Colonic mucosa (tissue), 4 donors: ENCODE data around the gene NDUFA6. TPM values are rescaled to one million over a fixed set of nuclear protein-coding genes. Genes with fewer than 3 reads are reported as not detected.

Source experiments
- DNase-seq: peaks from one replicate; pipeline ENCODE4 v3.0.0-alpha.2; 2020
- H3K27ac ChIP-seq: fragments of 200-600 bp; one replicate; pipeline ENCODE4 v1.8.0; 2021
- H3K27me3 ChIP-seq: fragments of 200-600 bp; one replicate; pipeline ENCODE4 v1.8.0; 2021
- H3K36me3 ChIP-seq: fragments of 200-600 bp; one replicate; pipeline ENCODE4 v1.8.0; 2021
- H3K4me1 ChIP-seq: fragments of 200-600 bp; one replicate; pipeline ENCODE4 v1.8.0; 2021; ENCODE audit warnings: mild to moderate bottlenecking
- H3K4me3 ChIP-seq: fragments of 200-600 bp; one replicate; pipeline ENCODE4 v1.8.0; 2021
- H3K9ac ChIP-seq, 2 donors: one replicate each; pipeline ENCODE4 v1.7.0; 2013; ENCODE audit warnings: control low read depth in 2 of 2, low read depth in 2 of 2, low read length in 2 of 2
- H3K9me3 ChIP-seq: fragments of 200-600 bp; one replicate; pipeline ENCODE4 v1.8.0; 2021
- CTCF ChIP-seq: fragments of 200-600 bp; IDR thresholded peaks from one replicate; pipeline ENCODE4 v1.8.0; 2022; ENCODE audit warnings: antibody characterized with exemption, mild to moderate bottlenecking
- intact Hi-C: fragments of 100-400 bp; cut with DNase I; formaldehyde crosslinking; loops from one replicate; pipeline ENCODE4 v1.14.1; 2022
- total RNA-seq, 2 donors: library from RNA; stranded (reverse); fragmentation: NEBNext Ultra II Directional in 1 of 2; extraction: Animal tissue kit (Norgen Biotek cat#: 25700) in 1 of 2; gene quantifications; one replicate each; pipeline ENCODE4 v1.2.1, GENCODE V29; 2021
- donor health status: healthy.
- donor health status: DM: no; HTN: no; CAD: no.
- donor health status: DM: no; HTN: no; CAD: no.

The NDUFA6 gene
- total RNA-seq, 2 donors from 2014 or later, result 131 to 154 TPM

- intact Hi-C loops, result no loop called here
- Histone ChIP-seq H3K36me3 (peaks cover 9% of the 10 kb centered on the region), H3K9ac (no peak overlapping the region), H3K27ac (no peak overlapping the region), H3K27me3 (no peaks in the 10 kb centered on the region), H3K4me1 (no peaks in the 10 kb centered on the region), H3K9me3 (no peaks in the 10 kb centered on the region), H3K4me3 (no peak overlapping the region)
- DNase-seq, result no peak
- no peak for TF ChIP-seq CTCF
Observed at GRCh38 chr22:42084874-42085273, 5.7 kb downstream of the NDUFA6 start.

GRCh38 chr22:42083119-42083518, 7.5 kb downstream of the NDUFA6 start:
- Histone ChIP-seq H3K4me3 (no peak overlapping the region), H3K27me3 (no peaks in the 10 kb centered on the region), H3K4me1 (peaks cover 6% of the 10 kb centered on the region), H3K27ac (no peak overlapping the region), H3K9me3 (no peaks in the 10 kb centered on the region), H3K36me3 (peaks cover 9% of the 10 kb centered on the region), H3K9ac (no peak overlapping the region)
- TF ChIP-seq CTCF, result no peak
- intact Hi-C loops, result no loop called here
- no peak for DNase-seq

GRCh38 chr22:42080287-42080686, 10.3 kb downstream of the NDUFA6 start:
- peaks cover 9% of the 10 kb centered on the region for H3K36me3 ChIP-seq
- peak overlapping the region; percentile 65 for H3K4me3 ChIP-seq
- no peaks in the 10 kb centered on the region for H3K27me3 ChIP-seq
- peak overlapping the region; percentile 47 to 99 for H3K9ac ChIP-seq
- no peaks in the 10 kb centered on the region for H3K9me3 ChIP-seq
- H3K4me1 ChIP-seq, result peaks cover 7% of the 10 kb centered on the region
- peak; percentile 55 for DNase-seq
- no peak for TF ChIP-seq CTCF
- intact Hi-C loops, result no loop called here
- peak overlapping the region; percentile 94 for H3K27ac ChIP-seq

GRCh38 chr22:42079319-42080251, 11.0 kb downstream of the NDUFA6 start, which contains the start of gene SMDT1:
Gene SMDT1, plus strand, starts transcription at chr22:42079700. Its CDS starts 69 bp downstream, at chr22:42079769.
- Histone ChIP-seq H3K4me3 (peak within 1 kb of the TSS; percentile 65), H3K36me3 (peaks cover 6% of the 10 kb centered on the region), H3K9me3 (no peaks in the 10 kb centered on the region), H3K27me3 (no peaks in the 10 kb centered on the region), H3K9ac (peak within 1 kb of the TSS; percentile 96 to 99), H3K27ac (peak within 1 kb of the TSS; percentile 94), H3K4me1 (peaks cover 7% of the 10 kb centered on the region)
- TF ChIP-seq CTCF, result no peak
- intact Hi-C loops, result no loop called here
- peak; percentile 100 for DNase-seq

GRCh38 chr22:42078469-42079318, 11.9 kb downstream of the NDUFA6 start:
- peak overlapping the region; percentile 65 for H3K4me3 ChIP-seq
- no peaks in the 10 kb centered on the region for H3K27me3 ChIP-seq
- intact Hi-C loops, result no loop called here
- H3K9me3 ChIP-seq, result no peaks in the 10 kb centered on the region
- peak; percentile 43 for DNase-seq
- H3K9ac ChIP-seq, result peak overlapping the region; percentile 96 to 99
- peaks cover 7% of the 10 kb centered on the region for H3K4me1 ChIP-seq
- TF ChIP-seq CTCF, result no peak
- peak overlapping the region; percentile 94 for H3K27ac ChIP-seq
- H3K36me3 ChIP-seq, result peaks cover 4% of the 10 kb centered on the region
